GM04504 (cell line): ENCODE data around the gene TFAP2B.

ENCODE experiments used
- DNase-seq: peaks from one replicate; pipeline ENCODE4 v3.0.0-alpha.2; 2012; ENCODE audit warnings: low read depth

TFAP2B gene

GRCh38 chr6:50818673-50819072, at the start of gene TFAP2B:
Gene TFAP2B (plus strand): TSS chr6:50818871. CDS start chr6:50818892, 21 bp downstream.
- DNase-seq, result no peak

GRCh38 chr6:50778696-50779095, 40.0 kb upstream of the TFAP2B start:
- DNase-seq, result no peak

- DNase-seq, result no peak
Observed at GRCh38 chr6:50780382-50780781, 38.3 kb upstream of the TFAP2B start.

GRCh38 chr6:50785921-50786320, 32.8 kb upstream of the TFAP2B start:
- DNase-seq, result no peak

- peak; percentile 15 for DNase-seq
Observed at GRCh38 chr6:50791900-50792508, 26.7 kb upstream of the TFAP2B start.

GRCh38 chr6:50792771-50793170, 25.9 kb upstream of the TFAP2B start:
- DNase-seq, result no peak

- DNase-seq, result no peak
Observed at GRCh38 chr6:50795574-50795973, 23.1 kb upstream of the TFAP2B start.

- no peak for DNase-seq
Observed at GRCh38 chr6:50804283-50804682, 14.4 kb upstream of the TFAP2B start.

- DNase-seq, result no peak
Observed at GRCh38 chr6:50807035-50807434, 11.6 kb upstream of the TFAP2B start.

GRCh38 chr6:50815436-50816114, 3.1 kb upstream of the TFAP2B start:
- no peak for DNase-seq

GRCh38 chr6:50816115-50816675, 2.5 kb upstream of the TFAP2B start:
- DNase-seq, result no peak

- DNase-seq, result no peak
Observed at GRCh38 chr6:50816947-50817645, 1.6 kb upstream of the TFAP2B start.

- DNase-seq, result no peak
Observed at GRCh38 chr6:50817646-50817950, 1.1 kb upstream of the TFAP2B start.

- DNase-seq, result no peak
Observed at GRCh38 chr6:50818020-50818419, 651 bp upstream of the TFAP2B start.

- DNase-seq, result no peak
Observed at GRCh38 chr6:50819466-50819903, 814 bp downstream of the TFAP2B start.

- DNase-seq, result no peak
Observed at GRCh38 chr6:50819904-50820868, 1.5 kb downstream of the TFAP2B start.

GRCh38 chr6:50820869-50821264, 2.2 kb downstream of the TFAP2B start:
- no peak for DNase-seq

- DNase-seq, result no peak
Observed at GRCh38 chr6:50821441-50822077, 2.9 kb downstream of the TFAP2B start.

GRCh38 chr6:50822078-50822476, 3.4 kb downstream of the TFAP2B start:
- DNase-seq, result no peak

GRCh38 chr6:50823094-50823920, 4.6 kb downstream of the TFAP2B start:
- DNase-seq, result no peak

- no peak for DNase-seq
Observed at GRCh38 chr6:50824552-50824951, 5.9 kb downstream of the TFAP2B start.
